Measurements from ENCODE around the gene RNU5B-1.
A peak's percentile ranks its signal among the peaks of the same experiment; 100 is the strongest.
"Not testable (repeated sequence)": the region's sequence is repeated elsewhere in the genome, so short reads cannot be mapped to it uniquely, and the experiment has no call there.

The RNU5B-1 gene

GRCh38 chr15:65304381-65305149 is at the start of gene RNU5B-1:
Gene RNU5B-1 (plus strand): TSS chr15:65304677.
- peak; percentile 71 for DNase-seq

- DNase-seq: no peak
Measured at GRCh38 chr15:65254758-65255157, 49.7 kb upstream of the RNU5B-1 start.

- no peak for DNase-seq
Measured at GRCh38 chr15:65255486-65256140, 48.9 kb upstream of the RNU5B-1 start.

GRCh38 chr15:65258375-65259262 is 45.9 kb upstream of the RNU5B-1 start:
- no peak for DNase-seq

- no peak for DNase-seq
Measured at GRCh38 chr15:65259367-65259797, 45.1 kb upstream of the RNU5B-1 start.

GRCh38 chr15:65260968-65261367 is 43.5 kb upstream of the RNU5B-1 start:
- no peak for DNase-seq

GRCh38 chr15:65263313-65263712 is 41.2 kb upstream of the RNU5B-1 start:
- no peak for DNase-seq

GRCh38 chr15:65264863-65265430 is 39.5 kb upstream of the RNU5B-1 start:
- DNase-seq: no peak

- no peak for DNase-seq
Measured at GRCh38 chr15:65266469-65266868, 38.0 kb upstream of the RNU5B-1 start.

- DNase-seq: no peak
Measured at GRCh38 chr15:65268411-65268810, 36.1 kb upstream of the RNU5B-1 start.

- not testable (repeated sequence) for DNase-seq
Measured at GRCh38 chr15:65270811-65271545, 33.5 kb upstream of the RNU5B-1 start.

- DNase-seq: no peak
Measured at GRCh38 chr15:65275104-65275727, 29.3 kb upstream of the RNU5B-1 start.

GRCh38 chr15:65275728-65276126 is 28.8 kb upstream of the RNU5B-1 start:
- no peak for DNase-seq

- no peak for DNase-seq
Measured at GRCh38 chr15:65277015-65277414, 27.5 kb upstream of the RNU5B-1 start.

GRCh38 chr15:65278480-65278879 is 26.0 kb upstream of the RNU5B-1 start:
- DNase-seq: no peak

- DNase-seq: no peak
Measured at GRCh38 chr15:65285291-65286068, 19.0 kb upstream of the RNU5B-1 start.

GRCh38 chr15:65286069-65286703 is 18.3 kb upstream of the RNU5B-1 start:
- no peak for DNase-seq

- DNase-seq: peak; percentile 93
Measured at GRCh38 chr15:65286704-65287519, 17.6 kb upstream of the RNU5B-1 start, which contains the start of gene PARP16. Gene PARP16 (minus strand): TSS chr15:65286883. CDS start chr15:65286426, 457 bp downstream.

GRCh38 chr15:65287520-65287855 is 17.0 kb upstream of the RNU5B-1 start:
- no peak for DNase-seq

All from activated CD8-positive, alpha-beta memory T cell treated with anti-CD3 and anti-CD28 coated beads, Interleukin-2, amount 50 U/mL, for 4 hours (primary cell).